Measurements from ENCODE around the gene PRRC2A.

The PRRC2A gene

DNA sequence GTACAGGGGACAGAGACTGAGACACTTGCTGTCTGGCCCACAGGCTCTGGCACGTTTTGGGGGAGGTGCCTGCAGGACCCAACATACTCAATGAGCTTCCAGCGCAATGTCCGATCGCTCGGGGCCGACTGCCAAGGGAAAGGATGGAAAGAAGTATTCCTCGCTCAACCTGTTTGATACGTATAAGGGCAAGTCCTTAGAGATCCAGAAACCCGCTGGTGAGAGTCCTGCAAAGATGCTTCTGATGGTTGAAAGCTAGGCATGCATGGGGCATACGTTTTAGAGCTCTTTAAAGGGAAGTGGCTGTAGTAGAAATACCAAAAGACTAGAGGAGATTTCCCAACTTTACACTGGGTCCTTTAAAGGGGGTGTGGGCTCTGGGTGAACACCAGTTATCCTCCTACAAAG, 2.2 kb downstream of the PRRC2A start:
- no peak for DNase-seq (ENCODE audit: low spot score in 2 of 2)
- peaks cover 12% of the 10 kb centered on the region for H3K4me1 ChIP-seq
- in situ Hi-C loops (cut with MboI; ENCODE audit: low sequenced_read_pairs) = no loop called here
- H3K27me3 ChIP-seq (ENCODE audit: low read depth) = no peaks in the 10 kb centered on the region
- peaks cover 60% of the 10 kb centered on the region for H3K36me3 ChIP-seq (replicated peaks)
- H3K9me3 ChIP-seq = no peaks in the 10 kb centered on the region
- peak overlapping the region; percentile 97 for H3K4me3 ChIP-seq

DNA sequence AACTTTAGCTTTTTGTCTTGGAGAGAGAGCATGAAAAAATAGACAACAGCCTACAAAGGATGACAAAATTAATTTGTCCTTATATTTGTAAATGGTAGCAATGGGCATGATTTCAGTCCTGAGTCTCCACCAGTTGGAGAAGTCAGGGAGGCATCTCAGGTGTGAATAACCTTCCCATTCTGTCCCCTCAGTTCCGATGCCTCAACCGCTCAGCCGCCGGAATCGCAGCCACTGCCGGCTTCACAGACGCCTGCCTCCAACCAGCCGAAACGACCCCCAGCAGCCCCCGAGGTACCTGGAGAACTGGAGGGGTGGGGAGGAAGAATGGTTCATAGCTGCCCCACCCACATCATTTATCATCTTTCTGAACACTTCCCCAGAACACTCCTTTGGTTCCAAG, 3.6 kb downstream of the PRRC2A start:
- DNase-seq (ENCODE audit: low spot score in 2 of 2) = no peak
- Histone ChIP-seq H3K9me3 (no peaks in the 10 kb centered on the region), H3K27me3 (ENCODE audit: low read depth) (no peaks in the 10 kb centered on the region), H3K36me3 (replicated peaks) (peaks cover 74% of the 10 kb centered on the region), H3K4me1 (peaks cover 12% of the 10 kb centered on the region), H3K4me3 (no peak overlapping the region)
- in situ Hi-C loops (cut with MboI; ENCODE audit: low sequenced_read_pairs) = no loop called here

DNA sequence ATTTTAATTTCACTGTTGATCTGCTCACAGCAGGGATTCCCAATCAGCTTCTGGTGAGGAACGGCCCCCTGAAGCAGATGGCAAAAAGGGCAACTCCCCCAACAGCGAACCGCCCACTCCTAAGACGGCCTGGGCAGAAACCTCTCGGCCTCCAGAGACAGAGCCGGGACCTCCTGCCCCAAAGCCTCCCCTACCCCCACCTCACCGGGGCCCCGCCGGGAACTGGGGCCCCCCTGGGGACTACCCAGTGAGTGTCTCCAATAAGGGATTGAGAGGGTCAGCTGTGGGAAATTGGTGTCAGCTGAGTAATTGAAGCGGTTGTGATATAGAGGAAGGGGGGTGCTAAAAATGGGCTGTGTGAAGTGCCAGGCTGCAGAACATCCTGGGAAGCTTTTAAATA, 6.4 kb downstream of the PRRC2A start:
- in situ Hi-C loops (cut with MboI; ENCODE audit: low sequenced_read_pairs) = loop anchor here (25.0 kb wide), 1 partner anchor 1040 kb away; no protein-coding TSS in a partner anchor
- Histone ChIP-seq H3K36me3 (replicated peaks) (peaks cover 99% of the 10 kb centered on the region), H3K9me3 (no peaks in the 10 kb centered on the region)

DNA sequence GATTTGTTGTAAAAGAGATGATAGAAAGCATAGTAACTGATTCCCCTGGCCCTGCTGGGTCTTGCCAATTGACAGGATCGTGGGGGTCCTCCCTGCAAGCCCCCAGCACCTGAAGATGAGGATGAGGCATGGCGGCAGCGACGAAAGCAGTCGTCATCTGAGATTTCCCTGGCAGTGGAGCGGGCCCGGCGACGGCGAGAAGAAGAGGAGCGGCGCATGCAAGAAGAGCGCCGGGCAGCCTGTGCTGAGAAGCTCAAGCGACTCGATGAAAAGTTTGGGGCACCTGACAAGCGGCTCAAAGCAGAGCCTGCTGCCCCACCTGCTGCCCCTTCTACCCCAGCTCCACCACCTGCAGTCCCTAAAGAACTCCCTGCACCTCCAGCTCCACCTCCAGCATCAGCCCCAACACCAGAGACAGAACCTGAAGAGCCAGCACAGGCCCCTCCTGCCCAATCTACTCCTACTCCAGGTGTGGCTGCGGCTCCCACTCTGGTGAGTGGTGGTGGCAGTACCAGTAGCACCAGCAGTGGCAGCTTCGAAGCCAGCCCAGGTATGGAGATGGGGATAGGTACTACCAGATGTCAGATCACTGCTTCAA, 7.3 kb downstream of the PRRC2A start:
- in situ Hi-C loops (cut with MboI; ENCODE audit: low sequenced_read_pairs) = loop anchor here (25.0 kb wide), 1 partner anchor 1040 kb away; no protein-coding TSS in a partner anchor
- H3K36me3 ChIP-seq (replicated peaks) = peaks cover 99% of the 10 kb centered on the region
- H3K4me1 ChIP-seq = peaks cover 1% of the 10 kb centered on the region
- H3K9me3 ChIP-seq = no peaks in the 10 kb centered on the region
- no peaks in the 10 kb centered on the region for H3K27me3 ChIP-seq (ENCODE audit: low read depth)
- H3K4me3 ChIP-seq = no peak overlapping the region
- DNase-seq (ENCODE audit: low spot score in 2 of 2) = no peak

More for the DNA sequence above, 6.4 kb downstream of the PRRC2A start:
- Histone ChIP-seq H3K4me3 (no peak overlapping the region), H3K27me3 (ENCODE audit: low read depth) (no peaks in the 10 kb centered on the region), H3K4me1 (peaks cover 8% of the 10 kb centered on the region)
- no peak for DNase-seq (ENCODE audit: low spot score in 2 of 2)

DNA sequence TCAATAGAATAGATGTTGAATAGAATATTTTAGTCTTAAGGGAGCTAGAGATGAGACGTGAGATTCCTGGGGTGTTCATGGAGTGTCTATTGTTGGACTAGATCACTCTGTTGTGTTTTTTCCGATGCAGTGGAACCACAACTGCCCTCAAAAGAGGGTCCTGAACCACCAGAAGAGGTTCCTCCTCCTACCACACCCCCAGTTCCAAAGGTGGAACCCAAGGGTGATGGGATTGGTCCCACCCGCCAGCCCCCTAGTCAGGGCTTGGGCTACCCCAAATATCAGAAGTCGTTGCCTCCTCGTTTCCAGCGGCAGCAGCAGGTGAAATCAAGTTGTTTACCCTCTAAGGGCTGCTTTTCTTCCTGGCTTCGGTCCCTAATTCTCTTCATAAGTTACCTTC, 8.5 kb downstream of the PRRC2A start:
- peaks cover 99% of the 10 kb centered on the region for H3K36me3 ChIP-seq (replicated peaks)
- no peaks in the 10 kb centered on the region for H3K9me3 ChIP-seq
- no peaks in the 10 kb centered on the region for H3K27me3 ChIP-seq (ENCODE audit: low read depth)
- no peak for DNase-seq (ENCODE audit: low spot score in 2 of 2)
- in situ Hi-C loops (cut with MboI; ENCODE audit: low sequenced_read_pairs) = loop anchor here (25.0 kb wide), 1 partner anchor 1042 kb away; no protein-coding TSS in a partner anchor
- H3K4me1 ChIP-seq = no peaks in the 10 kb centered on the region
- H3K4me3 ChIP-seq = no peak overlapping the region

DNA sequence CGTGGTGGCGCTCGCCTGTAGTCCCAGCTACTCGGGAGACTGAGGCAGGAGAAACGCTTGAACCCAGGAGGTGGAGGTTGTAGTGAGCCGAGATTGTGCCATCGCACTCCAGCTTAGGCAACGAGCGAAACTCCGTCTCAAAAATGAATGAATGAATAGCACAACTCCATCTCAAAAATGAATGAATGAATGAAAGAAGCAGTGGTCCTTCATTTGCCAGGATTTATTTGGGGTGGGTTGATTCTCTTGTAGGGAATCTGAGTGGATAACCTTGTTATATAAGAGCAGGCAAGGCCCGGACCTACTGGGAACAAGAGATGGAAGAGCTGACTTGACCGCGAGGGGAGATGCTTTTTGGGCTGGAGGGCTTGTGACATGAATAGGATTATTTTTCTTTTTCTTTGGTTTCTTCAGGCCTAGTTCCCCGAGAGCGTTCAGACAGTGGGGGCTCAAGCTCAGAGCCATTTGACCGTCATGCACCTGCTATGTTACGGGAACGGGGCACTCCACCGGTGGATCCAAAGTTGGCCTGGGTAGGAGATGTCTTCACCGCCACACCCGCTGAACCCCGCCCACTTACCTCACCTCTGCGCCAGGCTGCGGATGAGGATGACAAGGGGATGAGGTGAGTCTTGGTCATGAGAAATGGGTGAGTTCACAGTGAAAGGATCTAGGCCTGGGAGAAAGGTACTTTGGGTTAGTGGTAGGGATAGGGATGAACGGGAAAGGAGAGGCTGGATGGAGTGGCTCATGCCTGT, 9.8 kb downstream of the PRRC2A start:
- H3K4me3 ChIP-seq = no peak overlapping the region
- no peaks in the 10 kb centered on the region for H3K4me1 ChIP-seq
- no peak for DNase-seq (ENCODE audit: low spot score in 2 of 2)
- H3K36me3 ChIP-seq (replicated peaks) = peaks cover 99% of the 10 kb centered on the region
- no peaks in the 10 kb centered on the region for H3K9me3 ChIP-seq
- H3K27me3 ChIP-seq (ENCODE audit: low read depth) = no peaks in the 10 kb centered on the region
- in situ Hi-C loops (cut with MboI; ENCODE audit: low sequenced_read_pairs) = loop anchor here (25.0 kb wide), 1 partner anchor 1043 kb away; no protein-coding TSS in a partner anchor

DNA sequence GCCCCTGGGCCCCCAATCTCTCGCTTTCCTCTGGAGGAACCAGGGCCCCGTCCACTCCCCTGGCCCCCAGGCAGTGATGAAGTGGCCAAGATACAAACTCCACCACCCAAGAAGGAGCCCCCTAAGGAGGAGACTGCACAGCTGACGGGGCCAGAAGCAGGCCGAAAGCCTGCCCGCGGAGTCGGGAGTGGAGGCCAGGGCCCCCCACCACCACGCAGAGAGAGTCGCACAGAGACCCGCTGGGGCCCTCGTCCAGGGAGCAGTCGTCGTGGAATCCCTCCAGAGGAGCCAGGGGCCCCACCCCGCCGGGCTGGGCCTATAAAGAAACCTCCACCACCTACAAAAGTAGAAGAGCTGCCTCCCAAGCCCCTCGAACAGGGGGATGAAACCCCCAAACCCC, 10.7 kb downstream of the PRRC2A start:
- H3K9me3 ChIP-seq = no peaks in the 10 kb centered on the region
- in situ Hi-C loops (cut with MboI; ENCODE audit: low sequenced_read_pairs) = loop anchor here (25.0 kb wide), 1 partner anchor 1044 kb away; no protein-coding TSS in a partner anchor
- no peaks in the 10 kb centered on the region for H3K4me1 ChIP-seq
- H3K4me3 ChIP-seq = no peak overlapping the region
- no peak for DNase-seq (ENCODE audit: low spot score in 2 of 2)
- no peaks in the 10 kb centered on the region for H3K27me3 ChIP-seq (ENCODE audit: low read depth)
- H3K36me3 ChIP-seq (replicated peaks) = peaks cover 99% of the 10 kb centered on the region

DNA sequence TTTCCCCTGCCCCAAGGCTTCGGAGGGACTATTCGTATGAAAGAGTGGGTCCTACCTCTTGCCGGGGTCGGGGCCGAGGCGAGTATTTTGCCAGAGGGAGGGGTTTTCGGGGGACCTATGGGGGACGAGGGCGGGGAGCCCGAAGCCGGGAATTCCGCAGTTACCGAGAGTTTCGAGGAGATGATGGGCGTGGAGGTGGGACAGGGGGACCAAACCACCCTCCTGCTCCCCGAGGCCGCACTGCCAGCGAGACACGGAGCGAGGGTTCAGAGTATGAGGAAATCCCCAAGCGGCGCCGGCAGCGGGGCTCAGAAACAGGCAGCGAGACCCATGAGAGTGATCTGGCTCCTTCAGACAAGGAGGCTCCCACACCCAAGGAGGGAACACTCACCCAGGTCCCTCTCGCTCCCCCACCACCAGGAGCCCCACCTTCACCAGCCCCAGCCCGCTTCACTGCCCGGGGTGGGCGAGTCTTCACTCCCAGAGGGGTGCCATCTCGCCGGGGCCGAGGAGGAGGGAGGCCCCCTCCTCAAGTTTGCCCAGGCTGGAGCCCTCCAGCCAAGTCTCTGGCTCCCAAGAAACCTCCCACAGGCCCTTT, 11.3 kb downstream of the PRRC2A start:
- Histone ChIP-seq H3K4me1 (no peaks in the 10 kb centered on the region), H3K36me3 (replicated peaks) (peaks cover 99% of the 10 kb centered on the region), H3K27me3 (ENCODE audit: low read depth) (no peaks in the 10 kb centered on the region), H3K4me3 (no peak overlapping the region), H3K9me3 (no peaks in the 10 kb centered on the region)
- in situ Hi-C loops (cut with MboI; ENCODE audit: low sequenced_read_pairs) = loop anchor here (25.0 kb wide), 1 partner anchor 1044 kb away; no protein-coding TSS in a partner anchor
- no peak for DNase-seq (ENCODE audit: low spot score in 2 of 2)

DNA sequence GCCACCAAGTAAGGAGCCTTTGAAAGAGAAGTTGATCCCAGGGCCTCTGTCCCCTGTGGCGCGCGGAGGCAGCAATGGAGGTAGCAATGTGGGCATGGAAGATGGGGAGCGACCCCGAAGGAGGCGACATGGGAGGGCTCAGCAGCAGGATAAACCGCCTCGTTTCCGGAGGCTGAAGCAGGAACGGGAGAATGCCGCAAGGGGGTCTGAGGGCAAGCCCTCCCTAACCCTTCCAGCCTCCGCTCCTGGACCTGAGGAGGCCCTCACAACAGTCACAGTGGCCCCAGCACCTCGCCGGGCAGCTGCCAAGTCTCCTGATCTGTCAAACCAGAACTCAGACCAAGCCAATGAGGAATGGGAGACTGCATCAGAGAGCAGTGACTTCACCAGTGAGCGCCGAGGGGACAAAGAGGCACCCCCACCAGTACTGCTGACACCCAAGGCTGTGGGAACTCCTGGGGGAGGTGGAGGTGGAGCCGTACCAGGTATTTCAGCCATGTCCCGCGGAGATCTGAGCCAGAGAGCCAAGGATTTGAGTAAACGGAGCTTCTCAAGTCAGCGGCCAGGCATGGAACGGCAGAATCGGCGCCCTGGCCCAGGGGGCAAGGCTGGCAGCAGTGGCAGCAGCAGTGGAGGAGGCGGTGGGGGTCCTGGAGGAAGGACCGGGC, 11.9 kb downstream of the PRRC2A start:
- H3K27me3 ChIP-seq (ENCODE audit: low read depth) = no peaks in the 10 kb centered on the region
- peaks cover 99% of the 10 kb centered on the region for H3K36me3 ChIP-seq (replicated peaks)
- in situ Hi-C loops (cut with MboI; ENCODE audit: low sequenced_read_pairs) = loop anchor here (25.0 kb wide), 1 partner anchor 1045 kb away; no protein-coding TSS in a partner anchor
- H3K4me3 ChIP-seq = no peak overlapping the region
- DNase-seq (ENCODE audit: low spot score in 2 of 2) = no peak
- no peaks in the 10 kb centered on the region for H3K4me1 ChIP-seq
- H3K9me3 ChIP-seq = no peaks in the 10 kb centered on the region

DNA sequence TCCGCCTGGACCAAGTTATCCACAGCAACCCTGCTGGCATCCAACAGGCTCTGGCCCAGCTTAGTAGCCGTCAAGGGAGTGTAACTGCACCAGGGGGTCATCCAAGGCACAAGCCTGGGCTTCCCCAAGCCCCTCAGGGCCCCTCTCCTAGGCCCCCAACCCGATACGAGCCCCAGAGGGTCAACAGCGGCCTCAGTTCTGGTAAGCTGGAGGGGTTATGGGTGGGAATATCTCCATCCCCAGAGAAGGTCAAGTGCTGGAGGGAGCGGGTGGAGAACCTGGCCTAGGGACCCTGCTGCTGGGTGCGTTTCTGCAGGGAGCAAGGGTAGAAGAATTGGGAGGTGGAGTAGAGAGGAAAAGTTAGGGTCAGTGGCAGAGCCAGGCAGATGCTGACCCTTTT, 12.9 kb downstream of the PRRC2A start:
- H3K36me3 ChIP-seq (replicated peaks) = peaks cover 97% of the 10 kb centered on the region
- DNase-seq (ENCODE audit: low spot score in 2 of 2) = no peak
- H3K27me3 ChIP-seq (ENCODE audit: low read depth) = no peaks in the 10 kb centered on the region
- H3K9me3 ChIP-seq = no peaks in the 10 kb centered on the region
- H3K4me3 ChIP-seq = no peak overlapping the region
- H3K4me1 ChIP-seq = no peaks in the 10 kb centered on the region
- in situ Hi-C loops (cut with MboI; ENCODE audit: low sequenced_read_pairs) = loop anchor here (25.0 kb wide), 1 partner anchor 1046 kb away; no protein-coding TSS in a partner anchor

DNA sequence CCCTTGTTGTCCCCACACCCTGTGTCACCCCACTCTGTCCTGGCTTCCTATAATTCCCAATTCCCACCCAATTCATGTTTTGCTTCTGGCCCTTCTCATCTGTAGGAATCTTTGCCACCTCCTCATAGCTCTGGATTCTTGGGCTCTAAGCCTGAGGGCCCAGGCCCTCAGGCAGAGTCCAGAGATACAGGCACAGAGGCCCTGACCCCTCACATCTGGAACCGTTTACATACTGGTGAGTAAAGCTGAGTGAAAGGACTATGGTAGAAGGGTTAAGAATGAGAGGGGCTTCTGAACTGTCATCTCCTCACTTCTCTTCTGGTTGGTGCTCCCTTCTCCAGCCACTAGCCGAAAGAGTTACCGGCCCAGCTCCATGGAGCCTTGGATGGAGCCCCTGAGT, 13.6 kb downstream of the PRRC2A start:
- Histone ChIP-seq H3K4me3 (no peak overlapping the region), H3K27me3 (ENCODE audit: low read depth) (no peaks in the 10 kb centered on the region), H3K9me3 (no peaks in the 10 kb centered on the region), H3K4me1 (no peaks in the 10 kb centered on the region), H3K36me3 (replicated peaks) (peaks cover 94% of the 10 kb centered on the region)
- in situ Hi-C loops (cut with MboI; ENCODE audit: low sequenced_read_pairs) = loop anchor here (25.0 kb wide), 1 partner anchor 1047 kb away; no protein-coding TSS in a partner anchor
- DNase-seq (ENCODE audit: low spot score in 2 of 2) = no peak

DNA sequence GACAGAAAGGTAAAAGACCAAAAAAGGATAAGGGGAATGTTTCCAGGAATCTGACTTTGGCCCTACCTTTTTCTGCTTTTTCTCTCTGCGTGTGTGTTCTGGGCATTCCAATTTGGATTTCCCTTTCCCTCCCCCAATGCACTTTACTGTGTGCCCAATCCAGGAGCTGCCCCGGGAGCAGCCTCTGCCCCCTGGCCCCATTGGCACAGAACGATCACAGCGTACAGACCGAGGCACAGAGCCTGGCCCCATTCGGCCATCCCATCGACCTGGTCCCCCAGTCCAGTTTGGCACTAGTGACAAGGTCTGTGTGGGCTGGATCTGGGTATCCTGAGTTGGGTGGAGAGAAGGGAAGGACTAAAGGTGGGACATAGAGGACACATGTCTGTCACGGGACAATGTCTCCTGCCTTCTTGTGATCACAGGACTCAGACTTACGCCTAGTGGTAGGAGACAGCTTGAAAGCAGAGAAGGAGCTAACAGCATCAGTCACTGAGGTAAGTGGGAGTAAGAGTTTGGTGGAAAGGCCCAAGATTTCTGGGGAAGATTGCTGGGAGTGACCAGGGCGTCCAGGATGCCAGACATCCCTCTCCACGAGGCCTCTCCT, 14.6 kb downstream of the PRRC2A start:
- Histone ChIP-seq H3K9me3 (no peaks in the 10 kb centered on the region), H3K27me3 (ENCODE audit: low read depth) (no peaks in the 10 kb centered on the region), H3K4me3 (no peak overlapping the region), H3K36me3 (replicated peaks) (peaks cover 95% of the 10 kb centered on the region), H3K4me1 (no peaks in the 10 kb centered on the region)
- in situ Hi-C loops (cut with MboI; ENCODE audit: low sequenced_read_pairs) = loop anchor here (25.0 kb wide), 1 partner anchor 1048 kb away; no protein-coding TSS in a partner anchor
- DNase-seq (ENCODE audit: low spot score in 2 of 2) = no peak

All from HAP-1 (cell line).